GM10847 (cell line): ENCODE results near the gene OARD1.

Experiments used
- POLR2A ChIP-seq: IDR thresholded peaks from 2 replicates; pipeline ENCODE4 v1.6.1; 2011; ENCODE audit not compliant: insufficient read length; ENCODE audit errors: extremely low read depth

Gene OARD1

GRCh38 chr6:41079080-41079479, 6.9 kb upstream of the OARD1 start:
- no peak for TF ChIP-seq POLR2A

GRCh38 chr6:41078101-41078500, 5.9 kb upstream of the OARD1 start:
- TF ChIP-seq POLR2A = no peak

DNA sequence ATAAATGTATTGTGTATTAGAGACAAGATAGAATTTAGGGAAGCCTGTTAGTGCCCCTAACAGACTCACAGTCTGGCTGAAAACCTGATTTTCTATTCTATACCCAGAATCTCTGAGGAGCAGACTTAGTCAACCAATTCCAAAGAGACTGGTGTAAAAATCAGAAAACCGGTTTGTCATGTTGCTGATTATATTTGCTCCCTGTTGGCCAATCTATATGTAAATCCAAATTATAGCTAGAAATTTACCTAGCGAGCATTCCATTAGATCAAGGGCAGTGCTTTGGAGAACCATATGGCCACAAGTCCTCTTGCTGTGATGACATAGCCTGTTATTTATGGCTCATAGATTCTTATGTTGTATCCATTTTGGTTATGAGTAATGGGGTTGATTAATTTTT, 5.4 kb upstream of the OARD1 start:
- no peak for TF ChIP-seq POLR2A

GRCh38 chr6:41075651-41076626, 3.8 kb upstream of the OARD1 start:
- TF ChIP-seq POLR2A = no peak

- TF ChIP-seq POLR2A = no peak
Observed at GRCh38 chr6:41074692-41075436, 2.7 kb upstream of the OARD1 start.

GRCh38 chr6:41073968-41074691, 2.0 kb upstream of the OARD1 start:
- TF ChIP-seq POLR2A = no peak

DNA sequence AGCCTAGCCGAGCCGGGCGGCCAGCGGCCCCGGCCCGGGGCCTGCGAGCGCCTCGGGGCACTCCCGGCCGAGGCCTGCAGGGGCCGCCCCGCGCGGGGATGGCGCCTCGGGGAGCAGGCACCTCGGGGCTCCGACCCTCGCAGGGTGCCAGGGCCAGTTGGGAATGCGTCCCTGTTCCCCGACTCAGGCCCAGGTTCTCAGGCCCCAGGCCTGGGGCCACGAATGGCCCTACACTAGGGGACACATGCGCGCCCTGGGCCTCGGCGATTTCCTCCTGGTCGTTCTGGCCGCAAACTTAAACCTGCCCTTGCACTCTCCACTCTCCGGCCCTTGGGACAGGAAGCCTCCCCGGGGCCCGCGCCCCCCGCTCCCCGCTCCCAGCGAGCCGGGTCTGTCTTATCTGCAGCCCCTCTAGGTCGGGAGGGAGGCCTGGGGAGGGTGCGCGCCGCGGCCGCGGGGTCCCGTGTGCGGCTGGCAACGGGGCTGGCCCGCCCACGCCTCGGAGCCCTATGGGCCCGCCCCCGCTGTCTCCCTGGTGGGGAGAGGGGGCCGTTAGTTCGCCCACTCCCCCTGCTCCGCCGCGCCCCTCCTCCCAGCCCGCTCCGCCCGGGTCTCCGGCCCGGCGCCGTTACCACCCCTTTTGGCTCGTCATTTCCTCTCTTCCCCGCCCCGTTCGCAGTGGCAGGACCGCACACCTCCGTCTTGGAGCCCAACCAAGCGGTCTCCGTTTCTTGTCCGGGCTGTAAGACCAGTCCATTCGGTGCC, 1.2 kb upstream of the OARD1 start:
- TF ChIP-seq POLR2A = peak; percentile 86

- no peak for TF ChIP-seq POLR2A
Observed at GRCh38 chr6:41072836-41073202, 663 bp upstream of the OARD1 start, which contains the start of gene NFYA. Gene NFYA (plus strand): TSS chr6:41072974. CDS start chr6:41079090, 6,116 bp downstream.

DNA sequence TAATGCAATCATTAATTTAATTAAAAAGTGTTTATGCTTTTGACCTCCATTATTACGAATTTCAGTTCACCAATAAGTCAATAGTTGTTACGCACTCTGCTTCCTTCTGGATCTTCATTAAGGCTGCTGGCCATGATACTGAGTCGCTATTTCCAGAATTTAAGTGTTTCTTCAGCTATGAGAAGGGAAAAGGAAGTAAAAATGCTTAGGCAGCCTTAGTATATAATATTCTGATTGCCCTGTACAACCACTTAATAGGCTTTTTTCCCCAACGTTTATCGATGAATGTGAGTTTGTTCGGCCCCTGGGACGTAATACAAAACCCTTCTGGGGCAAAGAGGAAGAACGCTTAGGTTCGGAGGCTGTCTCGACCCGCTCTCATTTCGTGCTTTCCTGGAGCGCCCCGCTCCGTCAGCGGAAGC, 644 bp downstream of the OARD1 start:
- TF ChIP-seq POLR2A = peak; percentile 33

DNA sequence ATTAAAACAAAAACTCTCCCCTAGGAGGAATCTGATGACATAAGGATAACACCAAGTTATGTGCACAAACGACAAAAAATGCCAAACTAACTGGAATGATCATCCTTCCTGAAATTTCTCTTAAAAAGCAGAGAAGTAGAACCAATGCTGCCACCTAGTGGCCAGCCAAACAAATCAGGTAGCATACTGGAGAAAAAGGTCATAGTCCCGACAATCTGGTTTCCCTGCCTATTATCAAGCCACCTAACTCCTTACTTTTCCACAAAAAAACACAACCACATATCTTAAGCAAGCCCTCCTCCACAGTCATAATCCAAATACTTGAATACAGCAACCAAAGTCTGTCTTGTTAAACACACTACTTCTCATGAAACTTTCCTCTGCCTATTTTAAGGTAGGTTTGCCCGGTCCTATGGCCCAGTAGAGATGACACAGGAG, 5.3 kb downstream of the OARD1 start:
- no peak for TF ChIP-seq POLR2A

DNA sequence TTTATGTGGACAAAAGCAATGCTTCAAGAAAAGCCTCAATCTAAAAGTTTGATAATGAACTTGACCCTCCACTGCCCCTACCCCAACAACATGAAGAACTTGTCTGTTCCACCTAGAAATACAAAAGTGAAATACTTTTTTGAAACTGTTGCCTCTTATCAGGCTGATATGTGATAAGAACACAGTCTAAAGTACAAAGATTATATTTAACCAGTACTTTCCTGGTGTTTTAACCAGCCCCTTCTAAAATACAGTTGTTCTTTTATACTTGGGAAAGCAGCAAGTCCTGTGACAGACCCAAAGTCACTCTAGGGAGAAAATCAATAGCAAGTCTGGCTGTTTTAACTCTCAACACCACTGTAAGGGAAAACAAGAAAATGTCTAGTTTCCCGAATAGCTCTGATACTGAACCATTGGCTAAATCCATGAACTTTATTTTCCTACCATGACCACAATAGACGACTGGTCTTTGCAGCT, 6.6 kb downstream of the OARD1 start:
- no peak for TF ChIP-seq POLR2A

DNA sequence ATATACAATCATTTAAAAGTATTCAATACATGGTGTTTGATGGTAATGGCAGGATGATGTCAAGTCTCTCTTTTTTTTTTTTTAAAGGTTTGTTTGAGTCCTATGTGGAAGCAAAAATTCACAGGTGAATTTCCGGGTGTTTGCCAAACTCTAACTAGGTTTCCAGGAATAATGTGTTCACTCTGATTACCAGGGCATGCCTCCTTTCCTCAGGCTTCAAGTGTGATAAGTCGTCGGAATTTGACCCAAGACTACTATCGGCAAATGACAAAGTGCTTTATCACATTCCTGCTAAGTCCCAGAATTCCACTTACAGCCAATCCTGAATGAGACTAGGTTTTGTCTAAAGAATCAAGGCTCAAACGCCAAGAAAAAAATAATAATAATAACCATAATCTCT, 7.3 kb downstream of the OARD1 start:
- TF ChIP-seq POLR2A = no peak

DNA sequence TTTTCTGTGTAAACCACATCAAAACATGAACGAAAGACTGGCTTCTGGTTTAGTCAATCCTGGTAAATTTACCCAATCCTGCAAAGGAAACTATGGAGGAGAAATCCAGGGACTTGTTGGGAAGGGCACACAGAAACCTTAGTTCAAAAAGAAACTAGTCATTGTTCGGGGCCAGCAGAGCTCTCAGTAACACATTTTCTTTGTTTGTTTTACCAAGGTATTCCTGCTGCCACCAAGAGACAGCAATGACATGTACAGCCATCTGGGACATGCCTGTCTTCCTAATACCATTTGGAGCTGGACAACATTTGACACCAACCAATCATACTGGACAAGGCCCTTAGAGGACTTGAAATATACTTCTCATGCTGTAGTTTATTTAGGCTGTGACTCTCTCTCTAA, 8.3 kb downstream of the OARD1 start:
- no peak for TF ChIP-seq POLR2A

DNA sequence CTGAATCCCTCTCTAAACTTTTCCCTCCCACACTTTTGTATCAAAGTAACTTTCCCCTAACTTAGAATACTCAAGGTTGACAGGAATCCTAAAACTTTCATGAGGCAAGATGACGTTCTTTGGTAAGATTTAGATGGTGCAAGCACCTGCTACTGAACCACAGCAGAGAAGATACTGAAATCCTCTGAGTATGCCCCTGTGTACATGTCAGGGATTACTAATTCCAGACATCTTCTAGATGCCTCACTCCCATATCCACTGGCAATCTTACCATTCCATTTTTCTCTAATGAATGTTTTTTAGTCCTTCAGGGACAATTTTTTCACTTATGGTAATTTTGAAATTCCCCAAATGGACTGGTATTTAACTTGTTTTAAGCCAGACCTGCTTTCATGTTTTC, 10.1 kb downstream of the OARD1 start:
- TF ChIP-seq POLR2A = no peak
